Neuronal stem cell (in vitro differentiated cells): Measurements from ENCODE around the gene ASIC1.

ENCODE experiments used
- DNase-seq: peaks from one replicate; pipeline ENCODE4 v3.0.0-alpha.2; 2013; ENCODE audit warnings: low spot score
- H2AFZ ChIP-seq: one replicate; pipeline ENCODE4 v1.6.1; 2013; ENCODE audit warnings: mild to moderate bottlenecking, low read length, inconsistent platforms
- H2AK5ac ChIP-seq: 2 replicates; pipeline ENCODE4 v1.6.1; 2013; ENCODE audit warnings: low read depth, mild to moderate bottlenecking, inconsistent platforms, low read length, moderate library complexity, mixed read lengths
- H2BK120ac ChIP-seq: 2 replicates; pipeline ENCODE4 v1.6.1; 2013; ENCODE audit warnings: low read depth, mild to moderate bottlenecking, inconsistent platforms, low read length, moderate library complexity, mixed read lengths
- H2BK12ac ChIP-seq: one replicate; pipeline ENCODE4 v1.6.1; 2013; ENCODE audit warnings: low read length, inconsistent platforms
- H2BK15ac ChIP-seq: 2 replicates; pipeline ENCODE4 v1.6.1; 2013; ENCODE audit warnings: mild to moderate bottlenecking, low read length, inconsistent platforms, mixed read lengths
- H2BK5ac ChIP-seq: one replicate; pipeline ENCODE4 v1.6.1; 2013; ENCODE audit warnings: inconsistent platforms, mild to moderate bottlenecking, low read length, moderate library complexity
- H3K14ac ChIP-seq: one replicate; pipeline ENCODE4 v1.6.1; 2013; ENCODE audit warnings: low read length, inconsistent platforms
- H3K18ac ChIP-seq: 2 replicates; pipeline ENCODE4 v1.6.1; 2013; ENCODE audit warnings: low read length, inconsistent platforms
- H3K23ac ChIP-seq: 2 replicates; pipeline ENCODE4 v1.6.1; 2013; ENCODE audit warnings: low read depth, mild to moderate bottlenecking, mixed read lengths, low read length, inconsistent platforms; ENCODE audit not compliant: poor library complexity
- H3K27ac ChIP-seq: replicated peaks from 3 replicates; pipeline ENCODE4 v1.5.1; 2013; ENCODE audit warnings: low read length, inconsistent platforms
- H3K27me3 ChIP-seq, 3 experiments: 2 replicates each; pipeline ENCODE4 v1.6.1; 2013; ENCODE audit warnings: low read length in 3 of 3, mild to moderate bottlenecking in 2 of 3, inconsistent platforms in 1 of 3, low read depth in 1 of 3, mixed read lengths in 1 of 3, moderate library complexity in 1 of 3; ENCODE audit not compliant: control insufficient read depth in 3 of 3, insufficient read depth in 3 of 3
- H3K36me3 ChIP-seq, 2 donors: replicated peaks in 1 of 2; 2 replicates each; pipeline ENCODE4 v1.6.1; 2013; ENCODE audit warnings: low read length in 2 of 2; ENCODE audit not compliant: control insufficient read depth in 2 of 2, insufficient read depth in 2 of 2
- H3K4ac ChIP-seq: 2 replicates; pipeline ENCODE4 v1.6.1; 2013; ENCODE audit warnings: inconsistent platforms, mild to moderate bottlenecking, low read length, moderate library complexity
- H3K4me1 ChIP-seq, 2 donors: 1 replicate in 1 of 2; 2 replicates in 1 of 2; pipeline ENCODE4 v1.6.1; 2013; ENCODE audit warnings: low read length in 2 of 2, low read depth in 1 of 2; ENCODE audit not compliant: control insufficient read depth in 2 of 2, insufficient read depth in 1 of 2
- H3K4me2 ChIP-seq: one replicate; pipeline ENCODE4 v1.6.1; 2013; ENCODE audit warnings: mild to moderate bottlenecking, low read length, inconsistent platforms; ENCODE audit not compliant: insufficient read depth, poor library complexity, severe bottlenecking
- H3K4me3 ChIP-seq, 2 donors: 2 replicates each; pipeline ENCODE4 v1.5.1; 2013; ENCODE audit warnings: low read length in 2 of 2, mild to moderate bottlenecking in 2 of 2, inconsistent platforms in 1 of 2, moderate library complexity in 1 of 2
- H3K79me1 ChIP-seq: one replicate; pipeline ENCODE4 v1.6.1; 2013; ENCODE audit warnings: low read depth, mild to moderate bottlenecking, inconsistent platforms, low read length, moderate library complexity
- H3K9ac ChIP-seq: one replicate; pipeline ENCODE4 v1.6.1; 2013; ENCODE audit warnings: mild to moderate bottlenecking, low read depth, low read length, inconsistent platforms; ENCODE audit not compliant: poor library complexity
- H3K9me3 ChIP-seq, 2 donors: replicated peaks in 1 of 2; 2 replicates each; pipeline versions ENCODE3 to v1.6.1; 2013; ENCODE audit warnings: low read length in 2 of 2, mild to moderate bottlenecking in 2 of 2, inconsistent platforms in 1 of 2, low read depth in 1 of 2, mixed read lengths in 1 of 2, moderate library complexity in 1 of 2; ENCODE audit not compliant: control insufficient read depth in 2 of 2, insufficient read depth in 1 of 2
- H4K8ac ChIP-seq: one replicate; pipeline ENCODE4 v1.6.1; 2013; ENCODE audit warnings: low read depth, mild to moderate bottlenecking, inconsistent platforms, low read length, moderate library complexity
- H4K91ac ChIP-seq: one replicate; pipeline ENCODE4 v1.6.1; 2013; ENCODE audit warnings: low read length, low read depth, mild to moderate bottlenecking, inconsistent platforms; ENCODE audit not compliant: poor library complexity
- WGBS, 2 donors: extraction: QIAGEN DNeasy Blood & Tissue Kit; methylation state at CpG; one replicate each; pipeline ENCODE4 v1.1.7; 2013; ENCODE audit warnings: missing lambda C conversion rate in 2 of 2, mixed read lengths in 1 of 2; ENCODE audit not compliant: insufficient read length in 2 of 2, insufficient replicate concordance in 1 of 2; ENCODE audit errors: extremely low coverage in 2 of 2; 5-methylcytosine and 5-hydroxymethylcytosine counted together

ASIC1 gene

DNA sequence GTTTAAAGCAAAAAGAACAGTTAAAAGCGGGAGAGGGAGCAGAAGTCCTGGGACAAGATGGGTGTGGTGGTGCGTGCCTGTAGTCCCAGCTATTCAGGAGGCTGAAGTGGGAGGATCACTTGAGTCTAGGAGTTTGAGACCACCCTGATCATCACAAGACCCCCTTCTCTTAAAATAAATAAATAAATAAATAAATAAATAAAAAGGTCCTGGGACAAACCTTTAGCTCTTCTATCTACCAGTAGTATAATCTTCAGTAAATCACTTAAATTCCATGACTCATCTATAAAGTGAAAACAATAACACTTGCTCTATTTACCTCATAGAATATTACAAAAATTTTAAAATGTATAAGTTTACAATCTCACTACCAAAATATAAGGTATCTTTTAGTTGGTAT is 37.9 kb upstream of the ASIC1 start:
- Histone ChIP-seq H3K4me1 (peaks cover 0 to 1% of the 10 kb centered on the region in 2 donors), H2BK12ac (no peak overlapping the region), H4K91ac (no peak overlapping the region), H2AK5ac (no peak overlapping the region), H2BK120ac (no peak overlapping the region), H3K23ac (no peak overlapping the region), H3K27me3 (no peaks in the 10 kb centered on the region), H2AFZ (no peak overlapping the region), H2BK15ac (no peak overlapping the region), H3K14ac (no peak overlapping the region), H3K4me3 (no peak overlapping the region), H3K79me1 (peaks cover 3% of the 10 kb centered on the region), H2BK5ac (no peak overlapping the region), H3K36me3 (peaks cover under 1 to 71% of the 10 kb centered on the region in 2 donors), H3K18ac (no peak overlapping the region), H3K9ac (no peak overlapping the region), H3K4me2 (no peak overlapping the region), H3K9me3 (no peaks in the 10 kb centered on the region), H3K27ac (no peak overlapping the region), H3K4ac (no peak overlapping the region), H4K8ac (no peak overlapping the region)
- DNase-seq = no peak
- no CpG with 5 or more reads among the region's 2 CpGs for WGBS, 2 donors

DNA sequence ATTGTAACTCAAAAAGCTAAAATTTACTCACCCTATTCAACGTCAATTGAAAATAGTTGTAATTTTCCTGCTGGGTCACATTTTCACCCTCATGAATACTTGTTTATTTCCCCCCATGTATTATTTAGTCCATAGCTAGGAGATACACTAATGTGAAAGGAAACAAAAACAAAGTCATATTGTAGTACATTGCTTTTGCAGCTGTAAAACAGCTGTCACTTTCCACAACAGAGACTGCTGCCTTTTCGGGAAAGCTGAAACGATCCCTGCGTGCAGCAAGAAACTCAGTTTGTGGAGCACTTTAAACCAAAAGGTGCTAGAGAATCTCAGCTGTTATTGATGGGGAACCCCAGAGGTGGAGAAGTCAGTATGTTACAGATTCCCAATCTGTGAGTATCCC is 36.4 kb upstream of the ASIC1 start:
- Histone ChIP-seq H2BK120ac (no peak overlapping the region), H2BK15ac (no peak overlapping the region), H4K8ac (no peak overlapping the region), H2AFZ (no peak overlapping the region), H3K23ac (no peak overlapping the region), H3K9me3 (no peaks in the 10 kb centered on the region), H3K4me3 (no peak overlapping the region), H3K4ac (no peak overlapping the region), H3K79me1 (peaks cover 8% of the 10 kb centered on the region), H3K18ac (no peak overlapping the region), H2BK12ac (no peak overlapping the region), H2BK5ac (no peak overlapping the region), H3K4me1 (peaks cover 0 to 1% of the 10 kb centered on the region in 2 donors), H3K27me3 (no peaks in the 10 kb centered on the region), H2AK5ac (no peak overlapping the region), H3K14ac (no peak overlapping the region), H3K9ac (no peak overlapping the region), H3K27ac (no peak overlapping the region), H4K91ac (no peak overlapping the region), H3K36me3 (peaks cover 0 to 58% of the 10 kb centered on the region in 2 donors), H3K4me2 (no peak overlapping the region)
- WGBS, 2 donors = no CpG with 5 or more reads among the region's 4 CpGs
- DNase-seq = no peak

DNA sequence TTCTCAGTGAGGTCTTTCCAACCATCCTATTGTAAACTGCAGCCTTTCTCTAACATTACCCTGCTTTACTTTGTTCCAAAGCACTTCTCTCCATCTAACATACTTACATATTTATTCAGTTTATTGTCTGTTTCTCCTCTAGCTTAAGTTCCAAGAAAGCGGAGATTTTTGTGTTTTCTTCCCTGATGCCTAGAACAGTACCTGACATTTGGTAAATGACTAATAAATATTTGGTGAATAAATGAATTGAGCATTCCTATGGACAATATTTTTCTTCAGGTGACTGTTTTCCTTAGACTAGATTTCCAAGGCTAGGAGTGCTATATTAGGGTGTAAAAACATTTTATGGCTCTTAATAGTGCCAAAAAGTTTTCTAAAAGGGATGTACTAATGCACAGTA is 34.5 kb upstream of the ASIC1 start:
- Histone ChIP-seq H2BK5ac (no peak overlapping the region), H3K4me2 (no peak overlapping the region), H3K4me1 (peaks cover 0 to 1% of the 10 kb centered on the region in 2 donors), H2BK12ac (no peak overlapping the region), H3K27me3 (no peaks in the 10 kb centered on the region), H2AK5ac (no peak overlapping the region), H3K23ac (no peak overlapping the region), H3K36me3 (peaks cover 0 to 42% of the 10 kb centered on the region in 2 donors), H3K27ac (no peak overlapping the region), H3K9me3 (no peaks in the 10 kb centered on the region), H2AFZ (no peak overlapping the region), H4K91ac (no peak overlapping the region), H3K18ac (no peak overlapping the region), H3K4me3 (no peak overlapping the region), H2BK15ac (no peak overlapping the region), H3K14ac (no peak overlapping the region), H3K9ac (no peak overlapping the region), H3K79me1 (peaks cover 6% of the 10 kb centered on the region), H3K4ac (no peak overlapping the region), H2BK120ac (no peak overlapping the region), H4K8ac (no peak overlapping the region)
- DNase-seq = no peak
- WGBS, 2 donors = no CpG with 5 or more reads among the region's 1 CpG

DNA sequence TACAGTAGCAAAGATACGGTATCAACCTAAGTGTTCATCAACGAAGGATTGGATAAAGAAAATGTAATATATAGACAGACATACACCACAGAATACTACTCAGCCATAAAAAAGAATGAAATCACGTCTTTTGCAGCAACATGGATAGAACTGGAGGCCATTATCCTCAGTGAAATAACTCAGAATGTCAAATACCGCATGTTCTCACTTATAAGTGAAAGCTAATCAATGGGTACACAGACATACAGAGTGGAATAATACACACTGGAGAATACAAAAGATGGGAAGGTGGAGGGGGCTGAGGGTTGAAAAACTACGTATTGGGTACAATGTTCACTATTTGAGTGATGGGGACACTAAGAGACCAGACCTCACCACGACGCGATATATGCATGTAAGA is 33.2 kb upstream of the ASIC1 start:
- no peaks in the 10 kb centered on the region for H3K9me3 ChIP-seq
- no peak overlapping the region for H4K8ac ChIP-seq
- H2AK5ac ChIP-seq = no peak overlapping the region
- no peak overlapping the region for H2BK15ac ChIP-seq
- peaks cover 5% of the 10 kb centered on the region for H3K79me1 ChIP-seq
- no peak for DNase-seq
- H2AFZ ChIP-seq = no peak overlapping the region
- no peak overlapping the region for H3K27ac ChIP-seq
- H2BK5ac ChIP-seq = no peak overlapping the region
- no peak overlapping the region for H2BK12ac ChIP-seq
- peak overlapping the region; percentile 3 for H3K4me2 ChIP-seq
- no CpG with 5 or more reads among the region's 8 CpGs for WGBS, 2 donors
- H3K9ac ChIP-seq = no peak overlapping the region
- no peak overlapping the region for H3K14ac ChIP-seq
- H3K4me1 ChIP-seq = peaks cover 0 to 1% of the 10 kb centered on the region in 2 donors
- H3K36me3 ChIP-seq = peaks cover 0 to 34% of the 10 kb centered on the region in 2 donors
- peak overlapping the region in 1 of 2 donors; percentile 95 for H3K4me3 ChIP-seq
- no peak overlapping the region for H2BK120ac ChIP-seq
- H4K91ac ChIP-seq = no peak overlapping the region
- H3K27me3 ChIP-seq = no peaks in the 10 kb centered on the region
- no peak overlapping the region for H3K23ac ChIP-seq
- H3K18ac ChIP-seq = no peak overlapping the region
- H3K4ac ChIP-seq = no peak overlapping the region
